Hypothalamus (tissue), 51 donors: Measurements from ENCODE around the gene USP48.

Experiments used
- DNase-seq, 51 donors: peaks; one replicate each; lab custom pipeline; 2025; lab: John Stamatoyannopoulos, UW

The USP48 gene

GRCh38 chr1:21749859-21750468 is 33.0 kb downstream of the USP48 start:
- no peak for DNase-seq

- no peak for DNase-seq
Measured at GRCh38 chr1:21749109-21749508, 33.8 kb downstream of the USP48 start.

- DNase-seq, result no peak
Measured at GRCh38 chr1:21743476-21743875, 39.5 kb downstream of the USP48 start.

GRCh38 chr1:21742578-21742977 is 40.4 kb downstream of the USP48 start:
- no peak for DNase-seq

GRCh38 chr1:21741206-21741605 is 41.7 kb downstream of the USP48 start:
- DNase-seq, result no peak

- no peak for DNase-seq
Measured at GRCh38 chr1:21736876-21737275, 46.1 kb downstream of the USP48 start.

GRCh38 chr1:21736011-21736410 is 46.9 kb downstream of the USP48 start:
- DNase-seq, result no peak

- DNase-seq, result no peak
Measured at GRCh38 chr1:21734526-21734925, 48.4 kb downstream of the USP48 start.

GRCh38 chr1:21732664-21733063 is 50.3 kb downstream of the USP48 start:
- no peak for DNase-seq

- no peak for DNase-seq
Measured at GRCh38 chr1:21725748-21726392, 57.1 kb downstream of the USP48 start.

GRCh38 chr1:21724570-21724969 is 58.4 kb downstream of the USP48 start:
- no peak for DNase-seq

- no peak for DNase-seq
Measured at GRCh38 chr1:21724098-21724497, 58.9 kb downstream of the USP48 start.

- DNase-seq, result no peak
Measured at GRCh38 chr1:21721295-21721985, 61.5 kb downstream of the USP48 start.

GRCh38 chr1:21716169-21716568 is 66.8 kb downstream of the USP48 start:
- DNase-seq, result no peak

- DNase-seq, result no peak
Measured at GRCh38 chr1:21707891-21708290, 75.1 kb downstream of the USP48 start.

GRCh38 chr1:21707086-21707840 is 75.7 kb downstream of the USP48 start:
- DNase-seq, result no peak

GRCh38 chr1:21706151-21706835 is 76.7 kb downstream of the USP48 start:
- DNase-seq, result peak in 14 of 51 donors; percentile 1 to 72 (median 8)

GRCh38 chr1:21705303-21705980 is 77.5 kb downstream of the USP48 start:
- peak in 23 of 51 donors; percentile 1 to 63 (median 26) for DNase-seq

GRCh38 chr1:21704145-21704544 is 78.8 kb downstream of the USP48 start:
- peak in 1 of 51 donors; percentile 5 for DNase-seq
